Naive thymus-derived CD4-positive, alpha-beta T cell (primary cell): Measurements from ENCODE around the gene NXPH3. TPM values are rescaled to one million over a fixed set of nuclear protein-coding genes. Genes with fewer than 3 reads are reported as not detected.

Experiments used
- ATAC-seq: fragments of 150-1000 bp; cut with Tn5 transposase; 2 replicates; pipeline ENCODE4 v1.10.0; 2021; ENCODE audit warnings: mild to moderate bottlenecking, moderate library complexity
- CTCF ChIA-PET: fragments of 350-600 bp; sonication (Branson Sonifier 250); formaldehyde crosslinking; loops from one replicate; lab custom pipeline; 2021; ENCODE audit warnings: antibody characterized with exemption; lab: Charles Lee
- POLR2A ChIA-PET: fragments of 350-600 bp; sonication (Branson Sonifier 250); formaldehyde crosslinking; loops from one replicate; lab custom pipeline; 2021; ENCODE audit warnings: antibody characterized with exemption, inconsistent platforms; lab: Charles Lee
- DNase-seq, 9 donors: peaks; one replicate each; pipeline versions ENCODE4 v3.0.0 to v3.0.0-alpha.2; 2020 to 2022; ENCODE audit warnings: mixed read lengths in 1 of 9
- H3K27ac ChIP-seq: one replicate; pipeline ENCODE4 v1.7.0; 2013; ENCODE audit warnings: mild to moderate bottlenecking, low read depth, low read length, moderate library complexity
- H3K27me3 ChIP-seq, 2 donors: one replicate each; pipeline ENCODE4 v1.7.0; 2013; ENCODE audit warnings: low read length in 2 of 2, mild to moderate bottlenecking in 2 of 2, moderate library complexity in 2 of 2; ENCODE audit not compliant: control insufficient read depth in 2 of 2, insufficient read depth in 2 of 2
- H3K36me3 ChIP-seq, 3 experiments: 1 replicate in 2 of 3; 2 replicates in 1 of 3; pipeline ENCODE4 v1.7.0; 2013; ENCODE audit warnings: low read length in 3 of 3, mild to moderate bottlenecking in 3 of 3, moderate library complexity in 1 of 3; ENCODE audit not compliant: insufficient read depth in 3 of 3, control insufficient read depth in 2 of 3
- H3K4me1 ChIP-seq, 2 donors: one replicate each; pipeline ENCODE4 v1.7.0; 2013; ENCODE audit warnings: low read length in 2 of 2, mild to moderate bottlenecking in 2 of 2, moderate library complexity in 1 of 2; ENCODE audit not compliant: control insufficient read depth in 2 of 2, insufficient read depth in 2 of 2
- H3K4me3 ChIP-seq: 2 replicates; pipeline ENCODE4 v1.7.0; 2013; ENCODE audit warnings: mild to moderate bottlenecking, low read length
- H3K9me3 ChIP-seq, 3 experiments: 1 replicate in 2 of 3; 2 replicates in 1 of 3; pipeline ENCODE4 v1.7.0; 2013; ENCODE audit warnings: low read length in 3 of 3; ENCODE audit not compliant: control insufficient read depth in 2 of 3
- H3K27ac Mint-ChIP-seq, 9 donors: one replicate each; pipeline ENCODE4 v1.8.0; 2020 to 2022; ENCODE audit warnings: mixed read lengths in 9 of 9, mild to moderate bottlenecking in 8 of 9, moderate library complexity in 5 of 9, inconsistent platforms in 2 of 9
- H3K27me3 Mint-ChIP-seq, 5 donors: one replicate each; pipeline ENCODE4 v1.8.0; 2021 to 2022; ENCODE audit warnings: mixed read lengths in 5 of 5, mild to moderate bottlenecking in 1 of 5
- H3K36me3 Mint-ChIP-seq, 5 donors: one replicate each; pipeline ENCODE4 v1.8.0; 2020 to 2022; ENCODE audit warnings: mixed read lengths in 5 of 5, mild to moderate bottlenecking in 3 of 5, inconsistent platforms in 1 of 5
- H3K4me1 Mint-ChIP-seq, 7 donors: one replicate each; pipeline ENCODE4 v1.8.0; 2020 to 2022; ENCODE audit warnings: mixed read lengths in 7 of 7, mild to moderate bottlenecking in 3 of 7, inconsistent platforms in 1 of 7
- H3K4me3 Mint-ChIP-seq, 10 donors: one replicate each; pipeline ENCODE4 v1.8.0; 2020 to 2022; ENCODE audit warnings: mild to moderate bottlenecking in 10 of 10, mixed read lengths in 10 of 10, moderate library complexity in 6 of 10, inconsistent platforms in 2 of 10
- H3K9me3 Mint-ChIP-seq, 11 donors: one replicate each; pipeline ENCODE4 v1.8.0; 2020 to 2022; ENCODE audit warnings: mixed read lengths in 11 of 11, mild to moderate bottlenecking in 4 of 11, inconsistent platforms in 1 of 11, moderate library complexity in 1 of 11
- intact Hi-C, 2 donors: fragments of 100-400 bp; cut with micrococcal nuclease; formaldehyde crosslinking; loops; one replicate each; pipeline ENCODE4 v1.15.1; 2023
- polyA plus RNA-seq, 2 donors: library from polyadenylated mRNA; unstranded; fragments of 300-500 nt; fragmentation: Illumina TruSeq; gene quantifications; one replicate each; pipeline ENCODE4 v1.2.3, GENCODE V29; 2021
- total RNA-seq, 6 experiments: library from RNA in 5 of 6; stranded (reverse) in 5 of 6; gene quantifications; 1 replicate in 5 of 6; 2 replicates in 1 of 6; pipeline ENCODE4 v1.2.3 and lab custom pipeline; 2021 to 2026

NXPH3 gene
- total and polyA plus RNA-seq, 7 experiments from 2014 or later, result not detected

- intact Hi-C loops, result no loop called here
- ATAC-seq (no peak), DNase-seq (no peak)
- H3K27me3 Mint-ChIP-seq, result no peaks in the 10 kb centered on the region
- ChIA-PET POLR2A (interaction anchor here (0.6 kb wide), 1 partner anchor 14 kb away, joined by 3 read pairs; no protein-coding TSS in a partner anchor), CTCF (no interaction called here)
- H3K27ac Mint-ChIP-seq, result peak overlapping the region in 2 of 9 donors; percentile 1 to 18
- no peaks in the 10 kb centered on the region for H3K9me3 ChIP-seq
- no peak overlapping the region for H3K4me3 Mint-ChIP-seq
- H3K4me3 ChIP-seq, result no peak overlapping the region
- H3K36me3 ChIP-seq, result peaks cover 0 to 24% (median 12%) of the 10 kb centered on the region in 3 experiments
- H3K27ac ChIP-seq, result no peak overlapping the region
- peaks cover 5 to 32% (median 14%) of the 10 kb centered on the region in 5 donors for H3K36me3 Mint-ChIP-seq
- H3K9me3 Mint-ChIP-seq, result peaks cover 0 to 2% (median 0%) of the 10 kb centered on the region in 11 donors
- H3K4me1 ChIP-seq, result no peaks in the 10 kb centered on the region
- no peaks in the 10 kb centered on the region for H3K27me3 ChIP-seq
- H3K4me1 Mint-ChIP-seq, result peaks cover 0 to 10% (median 0%) of the 10 kb centered on the region in 7 donors
Measured at GRCh38 chr17:49592263-49592662, 16.6 kb downstream of the NXPH3 start.

- POLR2A ChIA-PET, result no interaction called here
- peaks cover 3 to 50% (median 21%) of the 10 kb centered on the region in 3 experiments for H3K36me3 ChIP-seq
- H3K27me3 Mint-ChIP-seq, result no peaks in the 10 kb centered on the region
Measured at GRCh38 chr17:49595328-49595727, 19.7 kb downstream of the NXPH3 start.

GRCh38 chr17:49595980-49596379 lies 20.3 kb downstream of the NXPH3 start:
- ChIA-PET POLR2A (no interaction called here), CTCF (interaction anchor here (0.7 kb wide), 1 partner anchor 45 kb away, joined by 4 read pairs; no protein-coding TSS in a partner anchor)
- Histone ChIP-seq H3K4me1 (no peaks in the 10 kb centered on the region), H3K27ac (no peak overlapping the region), H3K4me3 (no peak overlapping the region), H3K36me3 (peaks cover 3 to 56% (median 21%) of the 10 kb centered on the region in 3 experiments), H3K9me3 (no peaks in the 10 kb centered on the region), H3K27me3 (no peaks in the 10 kb centered on the region)
- no peak overlapping the region for H3K4me3 Mint-ChIP-seq
- ATAC-seq (no peak), DNase-seq (no peak)
- peaks cover 13 to 61% (median 26%) of the 10 kb centered on the region in 5 donors for H3K36me3 Mint-ChIP-seq
- peaks cover 0 to 2% (median 0%) of the 10 kb centered on the region in 11 donors for H3K9me3 Mint-ChIP-seq
- peaks cover 0 to 10% (median 0%) of the 10 kb centered on the region in 7 donors for H3K4me1 Mint-ChIP-seq
- peak overlapping the region in 2 of 9 donors; percentile 5 to 52 for H3K27ac Mint-ChIP-seq
- intact Hi-C loops, result no loop called here
- H3K27me3 Mint-ChIP-seq, result no peaks in the 10 kb centered on the region

More at GRCh38 chr17:49595328-49595727, 19.7 kb downstream of the NXPH3 start:
- H3K9me3 ChIP-seq, result no peaks in the 10 kb centered on the region
- CTCF ChIA-PET, result interaction anchor here (0.7 to 1.2 kb wide), 3 partner anchors 17 to 45 kb away, joined by 4 to 5 read pairs (median 5); no protein-coding TSS in a partner anchor
- ATAC-seq (no peak), DNase-seq (no peak)
- H3K9me3 Mint-ChIP-seq, result peaks cover 0 to 2% (median 0%) of the 10 kb centered on the region in 11 donors
- peak overlapping the region in 2 of 9 donors; percentile 48 to 52 for H3K27ac Mint-ChIP-seq
- H3K4me3 Mint-ChIP-seq, result no peak overlapping the region
- peaks cover 0 to 10% (median 0%) of the 10 kb centered on the region in 7 donors for H3K4me1 Mint-ChIP-seq
- no peaks in the 10 kb centered on the region for H3K27me3 ChIP-seq
- H3K36me3 Mint-ChIP-seq, result peaks cover 14 to 60% (median 22%) of the 10 kb centered on the region in 5 donors
- H3K27ac ChIP-seq, result no peak overlapping the region
- intact Hi-C loops, result no loop called here
- no peak overlapping the region for H3K4me3 ChIP-seq
- no peaks in the 10 kb centered on the region for H3K4me1 ChIP-seq

GRCh38 chr17:49596613-49597244 lies 21.1 kb downstream of the NXPH3 start:
- H3K9me3 ChIP-seq, result no peaks in the 10 kb centered on the region
- H3K27me3 ChIP-seq, result no peaks in the 10 kb centered on the region
- H3K36me3 ChIP-seq, result peaks cover 4 to 62% (median 21%) of the 10 kb centered on the region in 3 experiments
- no peak for DNase-seq
- no peak for ATAC-seq
- H3K4me1 ChIP-seq, result no peaks in the 10 kb centered on the region
- H3K27ac ChIP-seq, result no peak overlapping the region
- H3K4me1 Mint-ChIP-seq, result peaks cover 0 to 4% (median 0%) of the 10 kb centered on the region in 7 donors
- CTCF ChIA-PET, result interaction anchor here (0.7 kb wide), 1 partner anchor 99 kb away, joined by 3 read pairs; no protein-coding TSS in a partner anchor
- POLR2A ChIA-PET, result interaction anchor here (0.6 to 1.1 kb wide), 2 partner anchors 12 to 39 kb away, joined by 3 to 4 read pairs; no protein-coding TSS in a partner anchor
- no peaks in the 10 kb centered on the region for H3K27me3 Mint-ChIP-seq
- H3K9me3 Mint-ChIP-seq, result peaks cover 0 to 1% (median 0%) of the 10 kb centered on the region in 11 donors
- no peak overlapping the region for H3K4me3 Mint-ChIP-seq
- peak overlapping the region in 1 of 9 donors; percentile 52 for H3K27ac Mint-ChIP-seq
- intact Hi-C loops, result no loop called here
- H3K4me3 ChIP-seq, result no peak overlapping the region
- H3K36me3 Mint-ChIP-seq, result peaks cover 15 to 61% (median 26%) of the 10 kb centered on the region in 5 donors

- ChIA-PET POLR2A (interaction anchor here (0.6 to 1.4 kb wide), 4 partner anchors 11 to 1259 kb away, joined by 3 to 6 read pairs (median 4); no protein-coding TSS in a partner anchor), CTCF (interaction anchor here (0.7 kb wide), 1 partner anchor 98 kb away, joined by 3 read pairs; no protein-coding TSS in a partner anchor)
- H3K9me3 Mint-ChIP-seq, result no peaks in the 10 kb centered on the region
- peaks cover 11 to 69% (median 25%) of the 10 kb centered on the region in 3 experiments for H3K36me3 ChIP-seq
- no peak overlapping the region for H3K4me3 Mint-ChIP-seq
- H3K4me1 Mint-ChIP-seq, result peaks cover 0 to 3% (median 0%) of the 10 kb centered on the region in 7 donors
- H3K9me3 ChIP-seq, result no peaks in the 10 kb centered on the region
- ATAC-seq (no peak), DNase-seq (no peak)
- H3K27me3 Mint-ChIP-seq, result no peaks in the 10 kb centered on the region
- no peak overlapping the region for H3K27ac ChIP-seq
- H3K36me3 Mint-ChIP-seq, result peaks cover 16 to 59% (median 30%) of the 10 kb centered on the region in 5 donors
- H3K4me1 ChIP-seq, result no peaks in the 10 kb centered on the region
- no peaks in the 10 kb centered on the region for H3K27me3 ChIP-seq
- H3K4me3 ChIP-seq, result no peak overlapping the region
- intact Hi-C loops, result no loop called here
- peak overlapping the region in 2 of 9 donors; percentile 22 to 59 for H3K27ac Mint-ChIP-seq
Measured at GRCh38 chr17:49597436-49597835, 21.8 kb downstream of the NXPH3 start.

- peaks cover 21 to 61% (median 26%) of the 10 kb centered on the region in 5 donors for H3K36me3 Mint-ChIP-seq
- no peak overlapping the region for H3K27ac ChIP-seq
Measured at GRCh38 chr17:49597928-49598655, 22.4 kb downstream of the NXPH3 start.

More at GRCh38 chr17:49597928-49598655, 22.4 kb downstream of the NXPH3 start:
- POLR2A ChIA-PET, result interaction anchor here (0.6 to 1.4 kb wide), 5 partner anchors 11 to 1260 kb away, joined by 3 to 6 read pairs (median 3); no protein-coding TSS in a partner anchor
- DNase-seq (no peak), ATAC-seq (no peak)
- H3K27me3 ChIP-seq, result no peaks in the 10 kb centered on the region
- no peaks in the 10 kb centered on the region for H3K9me3 ChIP-seq
- CTCF ChIA-PET, result interaction anchor here (0.8 to 1.2 kb wide), 2 partner anchors 43 to 97 kb away, joined by 3 read pairs; no protein-coding TSS in a partner anchor
- no peaks in the 10 kb centered on the region for H3K9me3 Mint-ChIP-seq
- H3K27ac Mint-ChIP-seq, result peak overlapping the region in 1 of 9 donors; percentile 36
- no peak overlapping the region for H3K4me3 Mint-ChIP-seq
- H3K27me3 Mint-ChIP-seq, result no peaks in the 10 kb centered on the region
- H3K4me3 ChIP-seq, result no peak overlapping the region
- H3K36me3 ChIP-seq, result peaks cover 13 to 76% (median 31%) of the 10 kb centered on the region in 3 experiments
- H3K4me1 ChIP-seq, result no peaks in the 10 kb centered on the region
- intact Hi-C loops, result no loop called here
- H3K4me1 Mint-ChIP-seq, result peaks cover 0 to 5% (median 0%) of the 10 kb centered on the region in 7 donors
